NT2/D1 (cell line): ENCODE results near the gene REPIN1.

Source experiments
- DNase-seq: peaks from one replicate; pipeline ENCODE4 v3.0.0-alpha.2; 2011; ENCODE audit warnings: low read depth, low spot score
- H3K27me3 ChIP-seq: 2 replicates; pipeline ENCODE4 v1.6.0; 2011; ENCODE audit warnings: mild to moderate bottlenecking; ENCODE audit not compliant: insufficient read length, insufficient read depth
- H3K36me3 ChIP-seq: 2 replicates; pipeline ENCODE4 v1.6.1; 2011; ENCODE audit warnings: mild to moderate bottlenecking, low read length, mixed read lengths; ENCODE audit not compliant: insufficient read depth, insufficient read length
- H3K4me1 ChIP-seq: 2 replicates; pipeline ENCODE4 v1.5.1; 2011; ENCODE audit not compliant: insufficient read depth, insufficient read length
- H3K4me3 ChIP-seq: 2 replicates; pipeline ENCODE4 v1.5.1; 2011; ENCODE audit warnings: low read depth; ENCODE audit not compliant: insufficient read length
- H3K9ac ChIP-seq: 2 replicates; pipeline ENCODE4 v1.6.0; 2011; ENCODE audit warnings: low read depth; ENCODE audit not compliant: insufficient read length
- H3K9me3 ChIP-seq: 2 replicates; pipeline ENCODE4 v1.5.1; 2011; ENCODE audit warnings: mild to moderate bottlenecking, low read length; ENCODE audit not compliant: insufficient read depth
- SUZ12 ChIP-seq: IDR thresholded peaks from 2 replicates; pipeline ENCODE4 v1.6.1; 2011; ENCODE audit not compliant: insufficient read length, insufficient read depth; ENCODE audit errors: extremely low read depth
- YY1 ChIP-seq: IDR thresholded peaks from 2 replicates; pipeline ENCODE4 v1.6.1; 2011; ENCODE audit not compliant: insufficient read length, insufficient read depth
- ZNF274 ChIP-seq: IDR thresholded peaks from 2 replicates; pipeline ENCODE4 v1.6.1; 2011; ENCODE audit warnings: mild to moderate bottlenecking, low read depth, low read length

The REPIN1 gene

GRCh38 chr7:150417239-150417638, 48.6 kb downstream of the REPIN1 start:
- DNase-seq, result no peak
- Histone ChIP-seq H3K4me1 (peaks cover 2% of the 10 kb centered on the region), H3K9me3 (no peaks in the 10 kb centered on the region), H3K9ac (no peak overlapping the region), H3K4me3 (no peak overlapping the region), H3K36me3 (no peaks in the 10 kb centered on the region), H3K27me3 (peaks cover 7% of the 10 kb centered on the region)
- TF ChIP-seq SUZ12 (no peak), ZNF274 (no peak), YY1 (no peak)

GRCh38 chr7:150417863-150418262, 49.2 kb downstream of the REPIN1 start:
- Histone ChIP-seq H3K9me3 (no peaks in the 10 kb centered on the region), H3K36me3 (no peaks in the 10 kb centered on the region), H3K9ac (no peak overlapping the region), H3K27me3 (peaks cover 7% of the 10 kb centered on the region), H3K4me3 (no peak overlapping the region), H3K4me1 (peaks cover 2% of the 10 kb centered on the region)
- TF ChIP-seq SUZ12 (no peak), ZNF274 (no peak), YY1 (no peak)
- no peak for DNase-seq

GRCh38 chr7:150420242-150420641, 51.6 kb downstream of the REPIN1 start:
- DNase-seq, result no peak
- Histone ChIP-seq H3K4me1 (no peaks in the 10 kb centered on the region), H3K9ac (no peak overlapping the region), H3K27me3 (peaks cover 7% of the 10 kb centered on the region), H3K9me3 (no peaks in the 10 kb centered on the region), H3K4me3 (no peak overlapping the region), H3K36me3 (no peaks in the 10 kb centered on the region)
- TF ChIP-seq YY1 (no peak), ZNF274 (no peak), SUZ12 (no peak)

GRCh38 chr7:150420987-150421674, 52.5 kb downstream of the REPIN1 start:
- DNase-seq, result peak; percentile 85
- no peaks in the 10 kb centered on the region for H3K9me3 ChIP-seq
- H3K36me3 ChIP-seq, result no peaks in the 10 kb centered on the region
- no peak overlapping the region for H3K9ac ChIP-seq
- H3K27me3 ChIP-seq, result peaks cover 7% of the 10 kb centered on the region
- TF ChIP-seq YY1 (no peak), SUZ12 (no peak), ZNF274 (no peak)
- no peaks in the 10 kb centered on the region for H3K4me1 ChIP-seq
- no peak overlapping the region for H3K4me3 ChIP-seq

- Histone ChIP-seq H3K27me3 (peaks cover 7% of the 10 kb centered on the region), H3K9ac (no peak overlapping the region), H3K36me3 (no peaks in the 10 kb centered on the region), H3K9me3 (no peaks in the 10 kb centered on the region), H3K4me3 (no peak overlapping the region), H3K4me1 (no peaks in the 10 kb centered on the region)
- no peak for TF ChIP-seq YY1
- TF ChIP-seq SUZ12, result no peak
- no peak for TF ChIP-seq ZNF274
- DNase-seq, result no peak
Measured at GRCh38 chr7:150421831-150422230, 53.2 kb downstream of the REPIN1 start.
